Testis (tissue), 3 donors: ENCODE measurements around the gene NTSR2. TPM values are rescaled to one million over a fixed set of nuclear protein-coding genes. Genes with fewer than 3 reads are reported as not detected.

ENCODE experiments used
- DNase-seq: peaks from one replicate; pipeline ENCODE4 v3.0.0-alpha.2; 2019
- H3K27ac ChIP-seq, 2 donors: fragments of 200-600 bp; sonication (generic); one replicate each; pipeline ENCODE4 v1.5.1; 2019
- H3K27me3 ChIP-seq: fragments of 200-600 bp; sonication (generic); one replicate; pipeline ENCODE4 v1.5.1; 2019
- H3K36me3 ChIP-seq: fragments of 200-600 bp; sonication (generic); one replicate; pipeline ENCODE4 v1.5.1; 2017; ENCODE audit warnings: low read depth; ENCODE audit errors: missing control alignments
- H3K4me1 ChIP-seq: fragments of 200-600 bp; sonication (generic); one replicate; pipeline ENCODE4 v1.5.1; 2019
- H3K4me3 ChIP-seq, 2 donors: fragments of 200-600 bp; sonication (generic); one replicate each; pipeline ENCODE4 v1.5.1; 2017 to 2019
- H3K9me3 ChIP-seq: fragments of 200-600 bp; sonication (generic); one replicate; pipeline ENCODE4 v1.5.1; 2017
- CTCF ChIP-seq, 3 experiments: fragments of 450-650 bp in 2 of 3; fragments of 200-600 bp in 1 of 3; sonication (generic) in 1 of 3; IDR thresholded peaks; one replicate each; pipeline ENCODE4 v1.5.1; 2016 to 2019; ENCODE audit warnings: antibody characterized with exemption in 3 of 3, mild to moderate bottlenecking in 2 of 3, moderate library complexity in 1 of 3
- POLR2A ChIP-seq: fragments of 450-650 bp; IDR thresholded peaks from one replicate; pipeline ENCODE4 v1.6.1; 2017; ENCODE audit warnings: antibody characterized with exemption, mild to moderate bottlenecking, moderate library complexity
- WGBS, 2 donors: methylation state at CpG; one replicate each; pipeline ENCODE4 v1.1.5; 2018; 5-methylcytosine and 5-hydroxymethylcytosine counted together
- intact Hi-C: fragments of 100-400 bp; cut with DNase I; formaldehyde crosslinking; loops from one replicate; pipeline ENCODE4 v1.15.1; 2023; ENCODE audit warnings: low total_unique reads
- polyA plus RNA-seq: library from polyadenylated mRNA; stranded (reverse); fragments of 350-450 nt; fragmentation: Illumina TruSeq; extraction: RNeasy Lipid Tissue Mini Kit (QIAGEN cat#74804); gene quantifications from one replicate; pipeline ENCODE4 v1.2.3, GENCODE V29; 2014; ENCODE audit warnings: low read depth, low replicate concordance; ENCODE audit not compliant: insufficient read depth
- total RNA-seq, 2 donors: library from RNA; depleted of rRNA; stranded (reverse); fragments of >200 nt; gene quantifications; one replicate each; pipeline ENCODE4 v1.2.3, GENCODE V29; 2016

Gene NTSR2
- total and polyA plus RNA-seq, 3 donors from 2014 or later, result 0.47 to 0.68 TPM; not detected in 1

- 81 to 91% methylated on average over 7 to 10 of the region's 10 CpGs for WGBS, 2 donors
- no peaks in the 10 kb centered on the region for H3K4me1 ChIP-seq
- no peak for DNase-seq
- no peak overlapping the region for H3K4me3 ChIP-seq
- no peaks in the 10 kb centered on the region for H3K9me3 ChIP-seq
- no peaks in the 10 kb centered on the region for H3K36me3 ChIP-seq
- H3K27ac ChIP-seq, result no peak overlapping the region
- TF ChIP-seq POLR2A (no peak), CTCF (IDR thresholded peaks at IDR 0.05) (no peak)
- H3K27me3 ChIP-seq, result no peaks in the 10 kb centered on the region
- intact Hi-C loops, result no loop called here
Observed at GRCh38 chr2:11665510-11666362, 4.3 kb downstream of the NTSR2 start.

GRCh38 chr2:11665028-11665427, 5.0 kb downstream of the NTSR2 start:
- Histone ChIP-seq H3K36me3 (no peaks in the 10 kb centered on the region), H3K27ac (no peak overlapping the region), H3K9me3 (no peaks in the 10 kb centered on the region), H3K27me3 (no peaks in the 10 kb centered on the region), H3K4me1 (no peaks in the 10 kb centered on the region), H3K4me3 (no peak overlapping the region)
- no peak for DNase-seq
- intact Hi-C loops, result no loop called here
- WGBS, 2 donors, result 88 to 96% methylated on average over 7 to 11 of the region's 11 CpGs
- TF ChIP-seq CTCF (IDR thresholded peaks at IDR 0.05) (no peak), POLR2A (no peak)

- 87 to 88% methylated on average over 2 of the region's 2 CpGs for WGBS, 2 donors
- no peak for DNase-seq
- intact Hi-C loops, result no loop called here
- TF ChIP-seq CTCF (IDR thresholded peaks at IDR 0.05) (no peak), POLR2A (no peak)
- H3K4me3 ChIP-seq, result no peak overlapping the region
- H3K4me1 ChIP-seq, result no peaks in the 10 kb centered on the region
- no peaks in the 10 kb centered on the region for H3K9me3 ChIP-seq
- no peak overlapping the region for H3K27ac ChIP-seq
- no peaks in the 10 kb centered on the region for H3K36me3 ChIP-seq
- H3K27me3 ChIP-seq, result no peaks in the 10 kb centered on the region
Observed at GRCh38 chr2:11663427-11663826, 6.6 kb downstream of the NTSR2 start.

- intact Hi-C loops, result no loop called here
- no peak overlapping the region for H3K4me3 ChIP-seq
- H3K4me1 ChIP-seq, result no peaks in the 10 kb centered on the region
- H3K36me3 ChIP-seq, result no peaks in the 10 kb centered on the region
- DNase-seq, result no peak
- H3K9me3 ChIP-seq, result no peaks in the 10 kb centered on the region
- H3K27me3 ChIP-seq, result no peaks in the 10 kb centered on the region
- H3K27ac ChIP-seq, result no peak overlapping the region
- TF ChIP-seq CTCF (IDR thresholded peaks at IDR 0.05) (no peak), POLR2A (no peak)
Observed at GRCh38 chr2:11662882-11663281, 7.1 kb downstream of the NTSR2 start.
